BLaER1 (cell line): ENCODE measurements around the gene PCDHB14.
"Not testable (repeated sequence)": the region's sequence is repeated elsewhere in the genome, so short reads cannot be mapped to it uniquely, and the experiment has no call there.

Experiments
- H3K27ac ChIP-seq: shearing (Covaris generic); formaldehyde crosslinking; 2 replicates; pipeline ENCODE4 v1.8.1; 2022
- H3K27me3 ChIP-seq: shearing (Covaris generic); formaldehyde crosslinking; 2 replicates; pipeline ENCODE4 v1.8.1; 2022
- H3K36me3 ChIP-seq: shearing (Covaris generic); formaldehyde crosslinking; 2 replicates; pipeline ENCODE4 v1.8.1; 2022
- H3K4me1 ChIP-seq: shearing (Covaris generic); formaldehyde crosslinking; 2 replicates; pipeline ENCODE4 v1.8.1; 2022
- H3K4me2 ChIP-seq: shearing (Covaris generic); formaldehyde crosslinking; 2 replicates; pipeline ENCODE4 v1.8.1; 2022
- H3K4me3 ChIP-seq: shearing (Covaris generic); formaldehyde crosslinking; 2 replicates; pipeline ENCODE4 v1.8.1; 2022
- H3K9ac ChIP-seq: shearing (Covaris generic); formaldehyde crosslinking; 2 replicates; pipeline ENCODE4 v1.8.1; 2022
- H3K9me3 ChIP-seq: shearing (Covaris generic); formaldehyde crosslinking; 2 replicates; pipeline ENCODE4 v1.8.1; 2022
- H4K20me1 ChIP-seq: shearing (Covaris generic); formaldehyde crosslinking; 2 replicates; pipeline ENCODE4 v1.8.1; 2022
- Cebpa-rat ChIP-seq: shearing (Covaris generic); IDR thresholded peaks from 2 replicates; pipeline ENCODE4 v1.8.1; 2022

PCDHB14 gene

GRCh38 chr5:141214583-141214982, 8.6 kb upstream of the PCDHB14 start:
- H3K9me3 ChIP-seq = peaks cover 43% of the 10 kb centered on the region
- H3K4me1 ChIP-seq, H3K36me3 ChIP-seq, H3K27me3 ChIP-seq, H3K27ac ChIP-seq, H3K9ac ChIP-seq, H4K20me1 ChIP-seq, H3K4me2 ChIP-seq, H3K4me3 ChIP-seq: not testable (repeated sequence)

- peaks cover 34% of the 10 kb centered on the region for H3K9me3 ChIP-seq
- not testable (repeated sequence) for H3K4me2 ChIP-seq, H3K4me1 ChIP-seq, H3K9ac ChIP-seq, H3K27me3 ChIP-seq, H3K4me3 ChIP-seq, H3K27ac ChIP-seq, H3K36me3 ChIP-seq, H4K20me1 ChIP-seq
These were observed 7.6 kb upstream of the PCDHB14 start for GRCh38 chr5:141215504-141215903.

- not testable (repeated sequence) for H3K4me3 ChIP-seq, H3K9ac ChIP-seq, H3K4me2 ChIP-seq, H3K27ac ChIP-seq, H3K27me3 ChIP-seq, H3K36me3 ChIP-seq, H3K4me1 ChIP-seq, H4K20me1 ChIP-seq
- peaks cover 31% of the 10 kb centered on the region for H3K9me3 ChIP-seq
These were observed 7.1 kb upstream of the PCDHB14 start for GRCh38 chr5:141216035-141216434.

GRCh38 chr5:141224844-141225243, 1.7 kb downstream of the PCDHB14 start:
- not testable (repeated sequence) for H3K9ac ChIP-seq, H3K4me3 ChIP-seq, H3K36me3 ChIP-seq, H3K4me2 ChIP-seq, H3K27me3 ChIP-seq, H3K27ac ChIP-seq, H3K4me1 ChIP-seq, H4K20me1 ChIP-seq
- peaks cover 32% of the 10 kb centered on the region for H3K9me3 ChIP-seq

GRCh38 chr5:141225421-141225820, 2.3 kb downstream of the PCDHB14 start:
- H4K20me1 ChIP-seq, H3K4me1 ChIP-seq, H3K27me3 ChIP-seq, H3K4me2 ChIP-seq, H3K36me3 ChIP-seq, H3K27ac ChIP-seq, H3K4me3 ChIP-seq, H3K9ac ChIP-seq: not testable (repeated sequence)
- H3K9me3 ChIP-seq = peaks cover 36% of the 10 kb centered on the region

GRCh38 chr5:141234109-141234667, 11.0 kb downstream of the PCDHB14 start:
- no peak overlapping the region for H3K27ac ChIP-seq
- H3K36me3 ChIP-seq = no peaks in the 10 kb centered on the region
- no peak for TF ChIP-seq Cebpa-rat
- no peak overlapping the region for H3K4me2 ChIP-seq
- H3K4me1 ChIP-seq = no peaks in the 10 kb centered on the region
- H3K4me3 ChIP-seq = no peak overlapping the region
- no peak overlapping the region for H3K9ac ChIP-seq
- no peaks in the 10 kb centered on the region for H3K27me3 ChIP-seq
- no peaks in the 10 kb centered on the region for H4K20me1 ChIP-seq
- H3K9me3 ChIP-seq = peaks cover 75% of the 10 kb centered on the region

GRCh38 chr5:141235922-141236321, 12.8 kb downstream of the PCDHB14 start:
- not testable (repeated sequence) for H3K36me3 ChIP-seq, H3K27ac ChIP-seq, H3K4me2 ChIP-seq, H4K20me1 ChIP-seq, H3K4me1 ChIP-seq, H3K27me3 ChIP-seq, H3K4me3 ChIP-seq, H3K9ac ChIP-seq
- peaks cover 83% of the 10 kb centered on the region for H3K9me3 ChIP-seq

GRCh38 chr5:141236516-141237313, 13.6 kb downstream of the PCDHB14 start:
- Histone ChIP-seq H4K20me1 (no peaks in the 10 kb centered on the region), H3K4me1 (no peaks in the 10 kb centered on the region), H3K4me3 (no peak overlapping the region), H3K36me3 (no peaks in the 10 kb centered on the region), H3K9ac (no peak overlapping the region), H3K27me3 (no peaks in the 10 kb centered on the region), H3K4me2 (no peak overlapping the region), H3K27ac (no peak overlapping the region), H3K9me3 (peaks cover 87% of the 10 kb centered on the region)
- TF ChIP-seq Cebpa-rat = no peak

GRCh38 chr5:141241496-141241895, 18.4 kb downstream of the PCDHB14 start:
- Histone ChIP-seq H3K27ac (no peak overlapping the region), H3K27me3 (no peaks in the 10 kb centered on the region), H3K4me3 (0 out of 2 replicates have a peak overlapping the region, but pooled peaks have one; percentile 23), H4K20me1 (no peaks in the 10 kb centered on the region), H3K9me3 (peaks cover 83% of the 10 kb centered on the region), H3K9ac (no peak overlapping the region), H3K4me1 (no peaks in the 10 kb centered on the region), H3K36me3 (no peaks in the 10 kb centered on the region), H3K4me2 (no peak overlapping the region)
- no peak for TF ChIP-seq Cebpa-rat

GRCh38 chr5:141245250-141245717, 22.1 kb downstream of the PCDHB14 start, which contains the start of gene PCDHB15:
PCDHB15 (plus strand) TSS chr5:141245395; CDS start chr5:141245579, 184 bp downstream.
- Histone ChIP-seq H3K9ac (no peak within 1 kb of the TSS), H4K20me1 (no peaks in the 10 kb centered on the region), H3K9me3 (peaks cover 87% of the 10 kb centered on the region), H3K36me3 (peaks cover 4% of the 10 kb centered on the region; the same call in 1 of the 2 replicates), H3K4me3 (no peak within 1 kb of the TSS), H3K27ac (no peak within 1 kb of the TSS), H3K4me1 (no peaks in the 10 kb centered on the region), H3K4me2 (no peak within 1 kb of the TSS), H3K27me3 (no peaks in the 10 kb centered on the region)
- TF ChIP-seq Cebpa-rat = no peak

GRCh38 chr5:141246971-141247370, 23.8 kb downstream of the PCDHB14 start:
- H3K36me3 ChIP-seq, H3K9ac ChIP-seq, H3K4me2 ChIP-seq, H3K27ac ChIP-seq, H3K27me3 ChIP-seq, H3K4me3 ChIP-seq, H4K20me1 ChIP-seq, H3K4me1 ChIP-seq: not testable (repeated sequence)
- peaks cover 87% of the 10 kb centered on the region for H3K9me3 ChIP-seq

- not testable (repeated sequence) for H3K27me3 ChIP-seq, H3K36me3 ChIP-seq, H3K4me3 ChIP-seq, H4K20me1 ChIP-seq, H3K9ac ChIP-seq, H3K4me2 ChIP-seq, H3K27ac ChIP-seq, H3K4me1 ChIP-seq
- H3K9me3 ChIP-seq = peaks cover 86% of the 10 kb centered on the region
These were observed 24.3 kb downstream of the PCDHB14 start for GRCh38 chr5:141247434-141247833.
